ENCODE measurements around the gene SFXN5.

SFXN5 gene

GRCh38 chr2:72956050-72956395, 115.5 kb downstream of the SFXN5 start:
- DNase-seq (ENCODE audit: low read depth): no peak

GRCh38 chr2:72955228-72956049, 116.1 kb downstream of the SFXN5 start:
- no peak for DNase-seq (ENCODE audit: low read depth)

- no peak for DNase-seq (ENCODE audit: low read depth)
These were observed 116.9 kb downstream of the SFXN5 start for GRCh38 chr2:72954376-72955227.

GRCh38 chr2:72953976-72954375, 117.5 kb downstream of the SFXN5 start:
- no peak for DNase-seq (ENCODE audit: low read depth)

- DNase-seq (ENCODE audit: low read depth): no peak
These were observed 118.0 kb downstream of the SFXN5 start for GRCh38 chr2:72953528-72953927.

- no peak for DNase-seq (ENCODE audit: low read depth)
These were observed 118.6 kb downstream of the SFXN5 start for GRCh38 chr2:72952961-72953360.

GRCh38 chr2:72952110-72952823, 119.2 kb downstream of the SFXN5 start:
- no peak for DNase-seq (ENCODE audit: low read depth)

- no peak for DNase-seq (ENCODE audit: low read depth)
These were observed 120.0 kb downstream of the SFXN5 start for GRCh38 chr2:72951303-72952095.

GRCh38 chr2:72950558-72951255, 120.8 kb downstream of the SFXN5 start:
- no peak for DNase-seq (ENCODE audit: low read depth)

GRCh38 chr2:72949642-72950041, 121.9 kb downstream of the SFXN5 start:
- DNase-seq (ENCODE audit: low read depth): no peak

GRCh38 chr2:72949045-72949444, 122.5 kb downstream of the SFXN5 start:
- DNase-seq (ENCODE audit: low read depth): no peak

- no peak for DNase-seq (ENCODE audit: low read depth)
These were observed 123.3 kb downstream of the SFXN5 start for GRCh38 chr2:72947952-72948830.

GRCh38 chr2:72946466-72946865, 125.0 kb downstream of the SFXN5 start:
- DNase-seq (ENCODE audit: low read depth): no peak

- DNase-seq (ENCODE audit: low read depth): no peak
These were observed 126.0 kb downstream of the SFXN5 start for GRCh38 chr2:72945450-72946019.

- no peak for DNase-seq (ENCODE audit: low read depth)
These were observed 126.6 kb downstream of the SFXN5 start for GRCh38 chr2:72944804-72945449.

- DNase-seq (ENCODE audit: low read depth): no peak
These were observed 127.7 kb downstream of the SFXN5 start for GRCh38 chr2:72943540-72944395.

- DNase-seq (ENCODE audit: low read depth): no peak
These were observed 128.6 kb downstream of the SFXN5 start for GRCh38 chr2:72942881-72943418.

GRCh38 chr2:72942293-72942692, 129.2 kb downstream of the SFXN5 start:
- no peak for DNase-seq (ENCODE audit: low read depth)
